OCI-LY1 (cell line): Measurements from ENCODE around the gene TSPAN8.

Experiments used
- EZH2 ChIP-seq: fragments of 200-600 bp; sonication (generic), shearing (Covaris generic); IDR thresholded peaks from 2 replicates; pipeline ENCODE4 v1.8.0; 2017; ENCODE audit warnings: borderline replicate concordance, mixed run types, mild to moderate bottlenecking, antibody characterized with exemption, low read length, moderate library complexity, mixed read lengths
- TF ChIP-seq, protein P1 (sequence below): fragments of 200-600 bp; sonication (generic), shearing (Covaris generic); IDR thresholded peaks from 2 replicates; pipeline ENCODE4 v1.5.1; 2017; ENCODE audit warnings: mild to moderate bottlenecking, antibody characterized with exemption, low read length, moderate library complexity, mixed read lengths

DNA sequence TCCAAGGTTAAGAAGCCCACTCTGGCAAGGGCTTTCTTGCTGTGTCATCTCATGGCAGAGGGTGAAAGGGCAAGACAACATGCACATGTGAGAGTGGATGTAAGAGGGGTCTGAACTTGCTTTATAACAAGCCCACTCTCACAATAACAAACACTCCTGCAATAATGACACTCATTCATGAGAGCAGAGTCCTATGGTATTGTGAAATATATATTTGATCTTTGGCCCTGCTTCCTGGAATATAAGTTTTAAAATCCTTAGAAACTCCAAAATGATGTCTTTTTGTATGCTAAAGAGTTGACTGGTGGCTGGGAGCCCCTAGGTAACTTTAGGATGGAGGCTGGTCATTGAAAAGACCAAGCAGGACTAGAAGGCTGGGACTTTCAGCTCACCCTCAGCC lies 51.8 kb downstream of the TSPAN8 start:
- TF ChIP-seq, protein P1, sequence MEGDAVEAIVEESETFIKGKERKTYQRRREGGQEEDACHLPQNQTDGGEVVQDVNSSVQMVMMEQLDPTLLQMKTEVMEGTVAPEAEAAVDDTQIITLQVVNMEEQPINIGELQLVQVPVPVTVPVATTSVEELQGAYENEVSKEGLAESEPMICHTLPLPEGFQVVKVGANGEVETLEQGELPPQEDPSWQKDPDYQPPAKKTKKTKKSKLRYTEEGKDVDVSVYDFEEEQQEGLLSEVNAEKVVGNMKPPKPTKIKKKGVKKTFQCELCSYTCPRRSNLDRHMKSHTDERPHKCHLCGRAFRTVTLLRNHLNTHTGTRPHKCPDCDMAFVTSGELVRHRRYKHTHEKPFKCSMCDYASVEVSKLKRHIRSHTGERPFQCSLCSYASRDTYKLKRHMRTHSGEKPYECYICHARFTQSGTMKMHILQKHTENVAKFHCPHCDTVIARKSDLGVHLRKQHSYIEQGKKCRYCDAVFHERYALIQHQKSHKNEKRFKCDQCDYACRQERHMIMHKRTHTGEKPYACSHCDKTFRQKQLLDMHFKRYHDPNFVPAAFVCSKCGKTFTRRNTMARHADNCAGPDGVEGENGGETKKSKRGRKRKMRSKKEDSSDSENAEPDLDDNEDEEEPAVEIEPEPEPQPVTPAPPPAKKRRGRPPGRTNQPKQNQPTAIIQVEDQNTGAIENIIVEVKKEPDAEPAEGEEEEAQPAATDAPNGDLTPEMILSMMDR: no peak
- no peak for TF ChIP-seq EZH2
